GM12874 (cell line): ENCODE measurements around the gene CCR5.
A peak's percentile ranks its signal among the peaks of the same experiment; 100 is the strongest.

ENCODE experiments used
- TF ChIP-seq, protein P1 (sequence below): IDR thresholded peaks from 2 replicates; pipeline ENCODE4 v1.5.1; 2011; ENCODE audit warnings: low read depth, mild to moderate bottlenecking, control low read depth, low read length, moderate library complexity; ENCODE audit not compliant: insufficient read depth

CCR5 gene

GRCh38 chr3:46393554-46394434 lies 23.0 kb downstream of the CCR5 start:
- TF ChIP-seq, protein P1, sequence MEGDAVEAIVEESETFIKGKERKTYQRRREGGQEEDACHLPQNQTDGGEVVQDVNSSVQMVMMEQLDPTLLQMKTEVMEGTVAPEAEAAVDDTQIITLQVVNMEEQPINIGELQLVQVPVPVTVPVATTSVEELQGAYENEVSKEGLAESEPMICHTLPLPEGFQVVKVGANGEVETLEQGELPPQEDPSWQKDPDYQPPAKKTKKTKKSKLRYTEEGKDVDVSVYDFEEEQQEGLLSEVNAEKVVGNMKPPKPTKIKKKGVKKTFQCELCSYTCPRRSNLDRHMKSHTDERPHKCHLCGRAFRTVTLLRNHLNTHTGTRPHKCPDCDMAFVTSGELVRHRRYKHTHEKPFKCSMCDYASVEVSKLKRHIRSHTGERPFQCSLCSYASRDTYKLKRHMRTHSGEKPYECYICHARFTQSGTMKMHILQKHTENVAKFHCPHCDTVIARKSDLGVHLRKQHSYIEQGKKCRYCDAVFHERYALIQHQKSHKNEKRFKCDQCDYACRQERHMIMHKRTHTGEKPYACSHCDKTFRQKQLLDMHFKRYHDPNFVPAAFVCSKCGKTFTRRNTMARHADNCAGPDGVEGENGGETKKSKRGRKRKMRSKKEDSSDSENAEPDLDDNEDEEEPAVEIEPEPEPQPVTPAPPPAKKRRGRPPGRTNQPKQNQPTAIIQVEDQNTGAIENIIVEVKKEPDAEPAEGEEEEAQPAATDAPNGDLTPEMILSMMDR: no peak

GRCh38 chr3:46395210-46395661 lies 24.5 kb downstream of the CCR5 start:
- TF ChIP-seq, protein P1: peak; percentile 17; the same call in 1 of the 2 replicates

GRCh38 chr3:46395766-46396530 lies 25.2 kb downstream of the CCR5 start:
- TF ChIP-seq, protein P1: no peak

DNA sequence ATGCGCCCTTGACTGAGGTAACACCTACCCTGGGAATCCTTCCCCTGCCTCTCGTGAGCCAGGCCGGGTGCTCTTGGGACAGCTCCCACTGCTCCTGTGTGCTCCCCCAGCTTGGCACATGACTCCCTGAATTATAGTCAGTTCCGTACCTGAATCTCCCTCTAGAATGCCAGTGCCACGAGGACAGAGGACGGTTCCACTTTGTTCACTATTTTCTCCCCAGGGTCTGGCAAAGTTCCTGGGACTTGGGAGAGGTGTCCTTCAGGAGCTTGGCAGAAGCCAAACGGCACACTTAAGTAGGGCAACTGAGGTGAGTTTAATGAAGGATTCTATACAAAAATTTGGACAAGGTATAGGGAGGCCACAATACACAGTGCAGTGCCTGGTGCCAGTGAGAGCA lies 26.4 kb downstream of the CCR5 start:
- TF ChIP-seq, protein P1: no peak

- TF ChIP-seq, protein P1: no peak
Observed at GRCh38 chr3:46398186-46398955, 27.6 kb downstream of the CCR5 start.

DNA sequence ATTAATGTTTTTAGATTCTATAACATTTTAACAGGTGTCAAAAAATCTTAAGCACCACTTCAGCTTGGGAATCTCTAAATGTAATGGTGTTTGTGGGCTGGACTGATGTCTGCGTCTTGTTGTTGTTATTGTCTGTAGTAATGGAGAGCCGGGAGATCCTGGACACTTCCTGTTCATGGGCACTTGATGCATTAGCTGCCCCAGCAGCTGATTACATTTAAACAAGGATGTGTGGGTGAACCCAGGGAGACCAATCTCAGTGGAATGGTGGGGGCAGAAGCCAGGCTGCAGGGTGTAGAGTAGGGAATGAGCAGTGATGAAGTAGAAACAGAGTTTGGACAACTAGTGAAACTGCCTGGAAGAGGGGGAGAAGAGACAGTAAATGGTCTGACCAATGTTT lies 28.4 kb downstream of the CCR5 start:
- TF ChIP-seq, protein P1: no peak

DNA sequence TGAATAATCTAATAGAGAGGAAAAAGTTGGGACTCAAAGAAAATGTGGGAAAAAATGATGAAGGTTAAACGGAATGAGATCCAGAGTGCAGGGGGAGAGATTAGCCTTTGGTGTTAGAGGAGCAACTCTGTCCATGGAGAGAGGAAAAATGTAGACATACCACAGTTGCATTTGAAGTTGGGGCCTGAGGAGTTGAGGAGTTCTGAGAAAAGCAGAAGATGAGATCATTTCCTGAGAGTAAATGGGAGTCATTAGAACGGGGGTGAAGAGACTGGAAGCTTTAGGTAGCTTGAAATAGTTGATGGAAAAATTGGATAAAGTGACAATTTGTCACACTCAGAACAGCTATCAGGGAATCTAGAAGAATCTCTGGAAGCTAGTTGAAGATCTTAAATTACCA lies 28.8 kb downstream of the CCR5 start:
- TF ChIP-seq, protein P1: no peak
